DOHH2 (cell line): Measurements from ENCODE around the gene BLOC1S1.

Experiments
- CTCF ChIP-seq: fragments of 200-600 bp; sonication (generic); IDR thresholded peaks from one replicate; pipeline ENCODE4 v1.5.1; 2014; ENCODE audit warnings: antibody characterized with exemption, mild to moderate bottlenecking, low read depth, low read length; ENCODE audit not compliant: poor library complexity, severe bottlenecking
- EZH2phosphoT487 ChIP-seq: fragments of 200-600 bp; sonication (generic); IDR thresholded peaks from 2 replicates; pipeline ENCODE4 v1.6.1; 2017; ENCODE audit warnings: borderline replicate concordance, mild to moderate bottlenecking, antibody characterized with exemption, low read length, moderate library complexity, mixed read lengths

GRCh38 chr12:55666508-55666907 lies 49.3 kb upstream of the BLOC1S1 start:
- TF ChIP-seq CTCF (no peak), EZH2phosphoT487 (no peak)
